Spleen (tissue), 11 donors: Measurements from ENCODE around the gene ERBB4. TPM values are rescaled to one million over a fixed set of nuclear protein-coding genes. Genes with fewer than 3 reads are reported as not detected.
A peak's percentile ranks its signal among the peaks of the same experiment; 100 is the strongest.

Source experiments
- DNase-seq: peaks from one replicate; pipeline ENCODE4 v3.0.0-alpha.2; 2020
- H3K27ac ChIP-seq, 8 donors: fragments of 200-600 bp; sonication (generic) in 7 of 8; 1 replicate in 4 of 8; 2 replicates in 4 of 8; pipeline versions ENCODE4 v1.5.0 to v1.8.0; 2016 to 2021; ENCODE audit warnings: inconsistent platforms in 4 of 8, mild to moderate bottlenecking in 4 of 8, moderate library complexity in 1 of 8
- H3K27me3 ChIP-seq, 7 donors: fragments of 200-600 bp; sonication (generic) in 6 of 7; replicated peaks in 1 of 7; 1 replicate in 4 of 7; 2 replicates in 3 of 7; pipeline versions ENCODE4 v1.5.0 to v1.8.0; 2016 to 2021; ENCODE audit warnings: inconsistent platforms in 3 of 7, mild to moderate bottlenecking in 1 of 7
- H3K36me3 ChIP-seq, 6 donors: fragments of 200-600 bp; sonication (generic) in 5 of 6; 1 replicate in 4 of 6; 2 replicates in 2 of 6; pipeline versions ENCODE4 v1.5.0 to v1.8.0; 2016 to 2021; ENCODE audit warnings: inconsistent platforms in 2 of 6
- H3K4me1 ChIP-seq, 6 donors: fragments of 200-600 bp; sonication (generic) in 5 of 6; 1 replicate in 3 of 6; 2 replicates in 3 of 6; pipeline versions ENCODE4 v1.5.0 to v1.8.0; 2016 to 2021; ENCODE audit warnings: inconsistent platforms in 3 of 6
- H3K4me3 ChIP-seq, 8 donors: fragments of 200-600 bp; sonication (generic) in 7 of 8; 1 replicate in 4 of 8; 2 replicates in 4 of 8; pipeline versions ENCODE4 v1.5.0 to v1.8.0; 2016 to 2021; ENCODE audit warnings: inconsistent platforms in 4 of 8, mild to moderate bottlenecking in 4 of 8, moderate library complexity in 2 of 8
- H3K9me3 ChIP-seq, 8 donors: fragments of 200-600 bp; sonication (generic) in 7 of 8; 1 replicate in 4 of 8; 2 replicates in 4 of 8; pipeline versions ENCODE4 v1.5.0 to v1.8.0; 2016 to 2021; ENCODE audit warnings: inconsistent platforms in 4 of 8
- CTCF ChIP-seq, 11 experiments: fragments of 200-600 bp in 7 of 11; fragments of 450-650 bp in 4 of 11; sonication (generic) in 4 of 11; IDR thresholded peaks in 8 of 11; conservative IDR thresholded peaks in 3 of 11; 1 replicate in 7 of 11; 2 replicates in 4 of 11; pipeline versions ENCODE4 v1.4.0 to v1.8.0; 2016 to 2021; ENCODE audit warnings: antibody characterized with exemption in 11 of 11, inconsistent platforms in 4 of 11, mild to moderate bottlenecking in 1 of 11
- POLR2A ChIP-seq, 3 donors: fragments of 450-650 bp; IDR thresholded peaks; one replicate each; pipeline ENCODE4 v1.5.1; 2017; ENCODE audit warnings: antibody characterized with exemption in 3 of 3, mild to moderate bottlenecking in 1 of 3
- POLR2AphosphoS5 ChIP-seq, 3 donors: sonication (generic); formaldehyde crosslinking; IDR thresholded peaks; one replicate each; pipeline ENCODE4 v1.5.1; 2017; ENCODE audit warnings: antibody characterized with exemption in 3 of 3
- WGBS, 5 donors: extraction: QIAGEN DNeasy Blood & Tissue Kit in 3 of 5; methylation state at CpG; one replicate each; pipeline versions ENCODE4 v1.1.5 to v1.1.7; 2013 to 2018; 5-methylcytosine and 5-hydroxymethylcytosine counted together
- intact Hi-C: fragments of 100-400 bp; cut with DNase I; formaldehyde crosslinking; loops from one replicate; pipeline ENCODE4 v1.15.0; 2023; ENCODE audit warnings: low total_unique reads
- polyA plus RNA-seq, 3 donors: library from polyadenylated mRNA; stranded (reverse); fragments of 200-250 nt; gene quantifications; one replicate each; pipeline ENCODE4 v1.2.1, GENCODE V29; 2013
- total RNA-seq, 7 donors: library from RNA; depleted of rRNA in 3 of 7; stranded (reverse); fragments of >200 nt in 3 of 7; fragmentation: NEBNext Ultra II Directional in 4 of 7; extraction: Animal tissue kit (Norgen Biotek cat#: 25700) in 4 of 7; gene quantifications; one replicate each; pipeline versions ENCODE4 v1.1.0 to v1.2.1, GENCODE V29; 2016 to 2021
- donor health status: healthy with polysubstance abuse.
- donor health status: DM: no; HTN: no; CAD: no; lungs with moderate emphysema.
- donor health status: DM: no; HTN: no; CAD: no.
- donor health status: Bipolar disorder and iron deficiency.
- donor health status: healthy.
- donor health status: DM: no; HTN: no; CAD: no.
- donor health status: DM: yes; HTN: yes; CAD: no.

Gene ERBB4
- total and polyA plus RNA-seq, 10 donors, result under 0.01 to 1.4 (median 0.35) TPM

GRCh38 chr2:212147921-212148513 lies 390.6 kb downstream of the ERBB4 start:
- Histone ChIP-seq H3K27ac (no peak overlapping the region), H3K36me3 (no peaks in the 10 kb centered on the region), H3K4me1 (no peaks in the 10 kb centered on the region), H3K9me3 (no peaks in the 10 kb centered on the region), H3K27me3 (no peaks in the 10 kb centered on the region), H3K4me3 (no peak overlapping the region)
- no peak for DNase-seq
- 54 to 58% (median 56%) methylated on average over 2 of the region's 2 CpGs for WGBS, 5 donors
- TF ChIP-seq POLR2AphosphoS5 (IDR thresholded peaks at IDR 0.05), result no peak
- peak in 4 of 11 experiments; percentile 5 to 27 (median 16) for TF ChIP-seq CTCF (IDR thresholded peaks at IDR 0.05 in 8 of 11, conservative IDR thresholded peaks at IDR 0.05 in 3 of 11)
- TF ChIP-seq POLR2A (IDR thresholded peaks at IDR 0.05), result no peak
- intact Hi-C loops, result no loop called here

- Histone ChIP-seq H3K9me3 (no peaks in the 10 kb centered on the region), H3K27me3 (no peaks in the 10 kb centered on the region), H3K27ac (no peak overlapping the region), H3K4me1 (no peaks in the 10 kb centered on the region), H3K4me3 (no peak overlapping the region), H3K36me3 (no peaks in the 10 kb centered on the region)
- no peak for DNase-seq
- no peak for TF ChIP-seq POLR2AphosphoS5 (IDR thresholded peaks at IDR 0.05)
- TF ChIP-seq CTCF (IDR thresholded peaks at IDR 0.05 in 8 of 11, conservative IDR thresholded peaks at IDR 0.05 in 3 of 11), result no peak
- TF ChIP-seq POLR2A (IDR thresholded peaks at IDR 0.05), result no peak
- 79 to 95% (median 85%) methylated on average over 3 of the region's 3 CpGs for WGBS, 5 donors
- intact Hi-C loops, result no loop called here
Measured at GRCh38 chr2:212146416-212146815, 392.2 kb downstream of the ERBB4 start.

- Histone ChIP-seq H3K27ac (no peak overlapping the region), H3K4me3 (no peak overlapping the region), H3K27me3 (no peaks in the 10 kb centered on the region), H3K36me3 (no peaks in the 10 kb centered on the region), H3K9me3 (no peaks in the 10 kb centered on the region), H3K4me1 (no peaks in the 10 kb centered on the region)
- TF ChIP-seq POLR2AphosphoS5 (IDR thresholded peaks at IDR 0.05), result no peak
- TF ChIP-seq CTCF (IDR thresholded peaks at IDR 0.05 in 8 of 11, conservative IDR thresholded peaks at IDR 0.05 in 3 of 11), result no peak
- no peak for TF ChIP-seq POLR2A (IDR thresholded peaks at IDR 0.05)
- 79 to 90% (median 86%) methylated on average over 1 of the region's 1 CpG for WGBS, 5 donors
- DNase-seq, result no peak
- intact Hi-C loops, result no loop called here
Measured at GRCh38 chr2:212145121-212145520, 393.5 kb downstream of the ERBB4 start.

GRCh38 chr2:212142631-212143030 lies 396.0 kb downstream of the ERBB4 start:
- H3K4me3 ChIP-seq, result no peak overlapping the region
- no peak overlapping the region for H3K27ac ChIP-seq
- intact Hi-C loops, result no loop called here
- H3K36me3 ChIP-seq, result no peaks in the 10 kb centered on the region
- no peaks in the 10 kb centered on the region for H3K4me1 ChIP-seq
- 52 to 79% (median 65%) methylated on average over 2 of the region's 2 CpGs for WGBS, 5 donors
- no peak for DNase-seq
- TF ChIP-seq POLR2AphosphoS5 (IDR thresholded peaks at IDR 0.05) (no peak), CTCF (IDR thresholded peaks at IDR 0.05 in 8 of 11, conservative IDR thresholded peaks at IDR 0.05 in 3 of 11) (no peak), POLR2A (IDR thresholded peaks at IDR 0.05) (no peak)
- no peaks in the 10 kb centered on the region for H3K27me3 ChIP-seq
- H3K9me3 ChIP-seq, result no peaks in the 10 kb centered on the region
